SKM-1 treated with dmso at 0.1 percent for 144 hours (cell line): ENCODE results near the gene TXNIP.
"Not testable (repeated sequence)": the region's sequence is repeated elsewhere in the genome, so short reads cannot be mapped to it uniquely, and the experiment has no call there.

Experiments
- DNase-seq: peaks from one replicate; lab custom pipeline; 2025; ENCODE audit not compliant: unreplicated experiment; lab: John Stamatoyannopoulos, UW

The TXNIP gene

GRCh38 chr1:145996433-145997015, at the start of gene TXNIP:
Gene TXNIP (minus strand): TSS chr1:145996579. CDS start chr1:145996266, 313 bp downstream.
- peak; percentile 99 for DNase-seq

- no peak for DNase-seq
These were observed 43.4 kb upstream of the TXNIP start for GRCh38 chr1:146039844-146040194.

- peak; percentile 90 for DNase-seq
These were observed 40.7 kb upstream of the TXNIP start for GRCh38 chr1:146036965-146037646.

- peak; percentile 84 for DNase-seq
These were observed 40.0 kb upstream of the TXNIP start for GRCh38 chr1:146036241-146036964.

GRCh38 chr1:146035048-146035423, 38.7 kb upstream of the TXNIP start:
- peak; percentile 62 for DNase-seq

GRCh38 chr1:146032631-146033219, 36.3 kb upstream of the TXNIP start:
- DNase-seq: peak; percentile 68

GRCh38 chr1:146031476-146031875, 35.1 kb upstream of the TXNIP start:
- DNase-seq: no peak

- DNase-seq: no peak
These were observed 32.7 kb upstream of the TXNIP start for GRCh38 chr1:146029117-146029516.

- not testable (repeated sequence) for DNase-seq
These were observed 30.3 kb upstream of the TXNIP start for GRCh38 chr1:146026650-146027049.

- DNase-seq: not testable (repeated sequence)
These were observed 29.6 kb upstream of the TXNIP start for GRCh38 chr1:146025787-146026495.

- no peak for DNase-seq
These were observed 26.2 kb upstream of the TXNIP start for GRCh38 chr1:146022403-146023127.

- no peak for DNase-seq
These were observed 25.4 kb upstream of the TXNIP start, which contains the start of gene HJV for GRCh38 chr1:146021622-146022402. Gene HJV (minus strand): TSS chr1:146021735. CDS start chr1:146020231, 1,504 bp downstream.

- DNase-seq: no peak
These were observed 24.7 kb upstream of the TXNIP start for GRCh38 chr1:146021050-146021445.

- peak; percentile 56 for DNase-seq
These were observed 24.0 kb upstream of the TXNIP start for GRCh38 chr1:146020058-146021049.

GRCh38 chr1:146019231-146020057, 23.1 kb upstream of the TXNIP start:
- DNase-seq: no peak

- DNase-seq: no peak
These were observed 20.5 kb upstream of the TXNIP start for GRCh38 chr1:146016891-146017290.

GRCh38 chr1:146013559-146013922, 17.2 kb upstream of the TXNIP start:
- no peak for DNase-seq
